Measurements from ENCODE around the gene ARPC2. TPM values are rescaled to one million over a fixed set of nuclear protein-coding genes. Genes with fewer than 3 reads are reported as not detected.
"Not testable (repeated sequence)": the region's sequence is repeated elsewhere in the genome, so short reads cannot be mapped to it uniquely, and the experiment has no call there.

The ARPC2 gene
- total and polyA plus RNA-seq, 8 donors: 92.1 to 456 (median 256) TPM

GRCh38 chr2:218270721-218271486, 53.9 kb downstream of the ARPC2 start:
- DNase-seq: peak in 1 of 2 donors; percentile 51
- Histone ChIP-seq H3K4me3 (peak overlapping the region; percentile 70 to 88 (median 82)), H3K27me3 (no peaks in the 10 kb centered on the region), H3K4me1 (peaks cover 32 to 88% (median 76%) of the 10 kb centered on the region in 4 donors), H3K27ac (peak overlapping the region; percentile 74 to 99 (median 85)), H3K9me3 (no peaks in the 10 kb centered on the region), H3K36me3 (peaks cover 37 to 49% (median 48%) of the 10 kb centered on the region in 4 donors)
- intact Hi-C loops (cut with DNase I; ENCODE audit: low total_unique reads): no loop called here
- no peak for TF ChIP-seq POLR2A (IDR thresholded peaks at IDR 0.05)
- TF ChIP-seq POLR2AphosphoS5 (IDR thresholded peaks at IDR 0.05): peak in 2 of 3 donors; percentile 14 to 27
- no peak for TF ChIP-seq EP300 (IDR thresholded peaks at IDR 0.05)
- TF ChIP-seq CTCF (IDR thresholded peaks at IDR 0.05): no peak
- WGBS, 5 donors: 2 to 7% (median 4%) methylated on average over 19 to 23 of the region's 23 CpGs

GRCh38 chr2:218271487-218271797, 54.5 kb downstream of the ARPC2 start:
- intact Hi-C loops (cut with DNase I; ENCODE audit: low total_unique reads): no loop called here
- peak in 1 of 2 donors; percentile 73 for DNase-seq
- Histone ChIP-seq H3K27me3 (no peaks in the 10 kb centered on the region), H3K27ac (peak overlapping the region; percentile 74 to 99 (median 85)), H3K9me3 (no peaks in the 10 kb centered on the region), H3K4me3 (peak overlapping the region; percentile 70 to 88 (median 82)), H3K36me3 (peaks cover 37 to 49% (median 48%) of the 10 kb centered on the region in 4 donors), H3K4me1 (peaks cover 31 to 88% (median 72%) of the 10 kb centered on the region in 4 donors)
- WGBS, 5 donors: 22 to 41% (median 30%) methylated on average over 4 of the region's 4 CpGs
- TF ChIP-seq POLR2AphosphoS5 (IDR thresholded peaks at IDR 0.05) (no peak), EP300 (IDR thresholded peaks at IDR 0.05) (no peak), POLR2A (IDR thresholded peaks at IDR 0.05) (no peak), CTCF (IDR thresholded peaks at IDR 0.05) (no peak)

GRCh38 chr2:218271865-218272530, 55.0 kb downstream of the ARPC2 start:
- H3K9me3 ChIP-seq: no peaks in the 10 kb centered on the region
- no peak for DNase-seq
- TF ChIP-seq CTCF (IDR thresholded peaks at IDR 0.05) (no peak), POLR2AphosphoS5 (IDR thresholded peaks at IDR 0.05) (no peak), POLR2A (IDR thresholded peaks at IDR 0.05) (no peak), EP300 (IDR thresholded peaks at IDR 0.05) (no peak)
- peaks cover 31 to 84% (median 70%) of the 10 kb centered on the region in 4 donors for H3K4me1 ChIP-seq
- H3K36me3 ChIP-seq: peaks cover 37 to 49% (median 48%) of the 10 kb centered on the region in 4 donors
- peak overlapping the region in 2 of 4 donors; percentile 79 to 88 for H3K4me3 ChIP-seq
- no peaks in the 10 kb centered on the region for H3K27me3 ChIP-seq
- intact Hi-C loops (cut with DNase I; ENCODE audit: low total_unique reads): no loop called here
- H3K27ac ChIP-seq: peak overlapping the region; percentile 75 to 99 (median 85)
- 25 to 35% (median 32%) methylated on average over 5 of the region's 5 CpGs for WGBS, 5 donors

GRCh38 chr2:218272531-218273212, 55.7 kb downstream of the ARPC2 start:
- intact Hi-C loops (cut with DNase I; ENCODE audit: low total_unique reads): no loop called here
- H3K4me3 ChIP-seq: peak overlapping the region in 2 of 4 donors; percentile 17 to 79
- WGBS, 5 donors: 9 to 21% (median 16%) methylated on average over 17 to 18 of the region's 18 CpGs
- H3K27ac ChIP-seq: peak overlapping the region; percentile 75 to 99 (median 85)
- TF ChIP-seq CTCF (IDR thresholded peaks at IDR 0.05) (peak in 5 of 7 experiments; percentile 72 to 96 (median 90)), POLR2A (IDR thresholded peaks at IDR 0.05) (no peak), POLR2AphosphoS5 (IDR thresholded peaks at IDR 0.05) (peak; percentile 52 to 93 (median 78))
- no peaks in the 10 kb centered on the region for H3K27me3 ChIP-seq
- H3K9me3 ChIP-seq: no peaks in the 10 kb centered on the region
- peaks cover 42 to 49% (median 48%) of the 10 kb centered on the region in 4 donors for H3K36me3 ChIP-seq
- peak; percentile 90 to 96 for DNase-seq
- H3K4me1 ChIP-seq: peaks cover 31 to 84% (median 70%) of the 10 kb centered on the region in 4 donors

- intact Hi-C loops (cut with DNase I; ENCODE audit: low total_unique reads); H3K9me3 ChIP-seq; H3K4me3 ChIP-seq; H3K27me3 ChIP-seq; DNase-seq: not testable (repeated sequence)
- peaks cover 31 to 84% (median 69%) of the 10 kb centered on the region in 4 donors for H3K4me1 ChIP-seq
- peak overlapping the region; percentile 75 to 99 (median 85) for H3K27ac ChIP-seq
- H3K36me3 ChIP-seq: peaks cover 49 to 50% (median 50%) of the 10 kb centered on the region in 4 donors
- WGBS, 5 donors: 65 to 78% (median 67%) methylated on average over 8 of the region's 8 CpGs
Measured at GRCh38 chr2:218273214-218273907, 56.4 kb downstream of the ARPC2 start.

All from stomach (tissue), 9 donors.